Heart left ventricle (tissue), 16 donors: Measurements from ENCODE around the gene NMU. TPM values are rescaled to one million over a fixed set of nuclear protein-coding genes. Genes with fewer than 3 reads are reported as not detected.

ENCODE experiments used
- ATAC-seq, 4 donors: fragments of 200-7000 bp; cut with Tn5 transposase; one replicate each; pipeline ENCODE4 v1.9.1; 2020 to 2022; ENCODE audit warnings: moderate library complexity in 4 of 4, mild to moderate bottlenecking in 3 of 4, moderate number of reproducible peaks in 1 of 4
- DNase-seq, 5 donors: peaks; one replicate each; pipeline ENCODE4 v3.0.0-alpha.2; 2020
- H3K27ac ChIP-seq, 12 donors: fragments of 200-600 bp; sonication (generic) in 4 of 12; one replicate each; pipeline versions ENCODE4 v1.5.0 to v1.8.0; 2016 to 2022; ENCODE audit warnings: mild to moderate bottlenecking in 2 of 12
- H3K27me3 ChIP-seq, 9 donors: fragments of 200-600 bp; sonication (generic) in 2 of 9; one replicate each; pipeline versions ENCODE4 v1.5.1 to v1.8.0; 2016 to 2022; ENCODE audit warnings: mild to moderate bottlenecking in 3 of 9
- H3K36me3 ChIP-seq, 9 donors: fragments of 200-600 bp; sonication (generic) in 2 of 9; one replicate each; pipeline versions ENCODE4 v1.5.0 to v1.8.0; 2018 to 2022; ENCODE audit warnings: mild to moderate bottlenecking in 2 of 9
- H3K4me1 ChIP-seq, 12 donors: fragments of 200-600 bp; sonication (generic) in 4 of 12; one replicate each; pipeline versions ENCODE4 v1.5.0 to v1.8.0; 2016 to 2022; ENCODE audit warnings: mild to moderate bottlenecking in 3 of 12
- H3K4me3 ChIP-seq, 12 donors: fragments of 200-600 bp; sonication (generic) in 4 of 12; one replicate each; pipeline versions ENCODE4 v1.5.0 to v1.8.0; 2017 to 2022; ENCODE audit warnings: mild to moderate bottlenecking in 9 of 12, moderate library complexity in 4 of 12
- H3K9me3 ChIP-seq, 12 donors: fragments of 200-600 bp; sonication (generic) in 4 of 12; one replicate each; pipeline versions ENCODE4 v1.5.0 to v1.8.0; 2016 to 2022; ENCODE audit warnings: mild to moderate bottlenecking in 1 of 12
- POLR2A ChIP-seq, 2 donors: fragments of 450-650 bp; IDR thresholded peaks; one replicate each; pipeline ENCODE4 v1.6.1; 2017; ENCODE audit warnings: antibody characterized with exemption in 2 of 2, mild to moderate bottlenecking in 2 of 2, moderate library complexity in 2 of 2
- WGBS, 4 donors: extraction: QIAGEN DNeasy Blood & Tissue Kit in 2 of 4; methylation state at CpG; one replicate each; pipeline versions ENCODE4 v1.1.5 to v1.1.7; 2013 to 2018; 5-methylcytosine and 5-hydroxymethylcytosine counted together
- intact Hi-C, 10 donors: fragments of 100-400 bp; cut with DNase I; formaldehyde crosslinking; loops; one replicate each; pipeline versions ENCODE4 v1.11.1 to v1.14.2; 2022
- polyA plus RNA-seq, 2 donors: library from polyadenylated mRNA; stranded (reverse); fragments of 200-250 nt; gene quantifications; one replicate each; pipeline ENCODE4 v1.2.3, GENCODE V29; 2013
- total RNA-seq, 9 donors: library from RNA; depleted of rRNA in 2 of 9; stranded (reverse); fragments of >200 nt in 2 of 9; fragmentation: NEBNext Ultra II Directional in 3 of 9; extraction: Animal tissue kit (Norgen Biotek cat#: 25700) in 3 of 9; gene quantifications; one replicate each; pipeline versions ENCODE4 v1.1.0 to v1.2.4, GENCODE V29; 2016 to 2023
- TF ChIP-seq, protein P1 (sequence below), 12 donors: fragments of 200-600 bp; sonication (generic) in 4 of 12; IDR thresholded peaks; one replicate each; pipeline versions ENCODE4 v1.5.0 to v1.8.0; 2018 to 2022; ENCODE audit warnings: antibody characterized with exemption in 12 of 12, mild to moderate bottlenecking in 5 of 12
- donor health status: ischemic (EF 13 %, LVEDD 7.1; RV severe dilation, severe dysfunction).
- donor health status: healthy with polysubstance abuse.
- donor health status: DM: no; HTN: yes; CAD: no.
- donor health status: DM: no; HTN: no; CAD: no.
- donor health status: ischemic (EF 25% LVEDD 6.9; RV normal size, moderate dysfunction).
- donor health status: ischemic (EF 25% LVEDD 5.7; RV mildly dilated, moderate dysfunction).
- donor health status: healthy.
- donor health status: DM: yes; HTN: yes; CAD: no.
- donor health status: ischemic (EF 35%, LVEDD 5.7; RV mildly dilated, moderate dysfunction).
- donor health status: nonischemic (EF 11% LVEDD 7.7; RV severe dilation, severe dysfunction).
- donor health status: DM: yes; HTN: yes; CAD: no.
- donor health status: PGD.
- donor health status: ischemic (EF 29% LVEDD 5.4; RV normal size, mild dysfunction).
- donor health status: nonischemic (EF 23%, LVEDD 6.1; RV moderate dilation, normal function).

NMU gene
- total and polyA plus RNA-seq, 11 donors, result 2.0 TPM; not detected in 10

DNA sequence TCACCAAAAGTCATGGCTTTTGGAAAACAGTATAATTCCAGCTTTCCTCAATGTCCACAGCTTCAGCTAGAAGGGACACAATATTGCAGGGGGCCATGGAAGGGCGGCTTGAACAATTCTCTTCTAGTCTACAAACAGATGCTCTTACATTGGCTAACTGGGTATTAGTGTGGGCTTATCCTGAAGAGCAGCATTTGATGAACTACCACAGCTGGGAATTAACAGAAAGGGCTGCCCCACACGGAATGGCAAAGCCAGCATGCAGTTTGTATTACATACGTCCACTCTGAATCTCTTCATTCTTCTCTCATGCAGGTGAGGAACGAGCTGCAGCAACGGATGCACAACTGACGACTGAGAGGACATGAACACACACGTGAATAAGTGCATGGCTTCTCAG is 31.1 kb downstream of the NMU start:
- Histone ChIP-seq H3K4me1 (no peaks in the 10 kb centered on the region), H3K27ac (no peak overlapping the region), H3K27me3 (no peaks in the 10 kb centered on the region), H3K4me3 (no peak overlapping the region), H3K36me3 (no peaks in the 10 kb centered on the region), H3K9me3 (no peaks in the 10 kb centered on the region)
- TF ChIP-seq, protein P1, sequence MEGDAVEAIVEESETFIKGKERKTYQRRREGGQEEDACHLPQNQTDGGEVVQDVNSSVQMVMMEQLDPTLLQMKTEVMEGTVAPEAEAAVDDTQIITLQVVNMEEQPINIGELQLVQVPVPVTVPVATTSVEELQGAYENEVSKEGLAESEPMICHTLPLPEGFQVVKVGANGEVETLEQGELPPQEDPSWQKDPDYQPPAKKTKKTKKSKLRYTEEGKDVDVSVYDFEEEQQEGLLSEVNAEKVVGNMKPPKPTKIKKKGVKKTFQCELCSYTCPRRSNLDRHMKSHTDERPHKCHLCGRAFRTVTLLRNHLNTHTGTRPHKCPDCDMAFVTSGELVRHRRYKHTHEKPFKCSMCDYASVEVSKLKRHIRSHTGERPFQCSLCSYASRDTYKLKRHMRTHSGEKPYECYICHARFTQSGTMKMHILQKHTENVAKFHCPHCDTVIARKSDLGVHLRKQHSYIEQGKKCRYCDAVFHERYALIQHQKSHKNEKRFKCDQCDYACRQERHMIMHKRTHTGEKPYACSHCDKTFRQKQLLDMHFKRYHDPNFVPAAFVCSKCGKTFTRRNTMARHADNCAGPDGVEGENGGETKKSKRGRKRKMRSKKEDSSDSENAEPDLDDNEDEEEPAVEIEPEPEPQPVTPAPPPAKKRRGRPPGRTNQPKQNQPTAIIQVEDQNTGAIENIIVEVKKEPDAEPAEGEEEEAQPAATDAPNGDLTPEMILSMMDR (IDR thresholded peaks at IDR 0.05), result no peak
- no peak for TF ChIP-seq POLR2A (IDR thresholded peaks at IDR 0.05)
- intact Hi-C loops, result no loop called here
- no peak for DNase-seq
- WGBS, 4 donors, result 76 to 84% (median 79%) methylated on average over 7 of the region's 7 CpGs
- no peak for ATAC-seq

- no peaks in the 10 kb centered on the region for H3K36me3 ChIP-seq
- no peak for ATAC-seq
- H3K9me3 ChIP-seq, result peaks cover 0 to 7% (median 0%) of the 10 kb centered on the region in 12 donors
- H3K4me1 ChIP-seq, result no peaks in the 10 kb centered on the region
- no peak for DNase-seq
- H3K27ac ChIP-seq, result no peak overlapping the region
- H3K27me3 ChIP-seq, result no peaks in the 10 kb centered on the region
- intact Hi-C loops, result no loop called here
- TF ChIP-seq, protein P1 (IDR thresholded peaks at IDR 0.05), result no peak
- no peak for TF ChIP-seq POLR2A (IDR thresholded peaks at IDR 0.05)
- H3K4me3 ChIP-seq, result no peak overlapping the region
Observed at GRCh38 chr4:55600640-55601039, 35.5 kb downstream of the NMU start.

DNA sequence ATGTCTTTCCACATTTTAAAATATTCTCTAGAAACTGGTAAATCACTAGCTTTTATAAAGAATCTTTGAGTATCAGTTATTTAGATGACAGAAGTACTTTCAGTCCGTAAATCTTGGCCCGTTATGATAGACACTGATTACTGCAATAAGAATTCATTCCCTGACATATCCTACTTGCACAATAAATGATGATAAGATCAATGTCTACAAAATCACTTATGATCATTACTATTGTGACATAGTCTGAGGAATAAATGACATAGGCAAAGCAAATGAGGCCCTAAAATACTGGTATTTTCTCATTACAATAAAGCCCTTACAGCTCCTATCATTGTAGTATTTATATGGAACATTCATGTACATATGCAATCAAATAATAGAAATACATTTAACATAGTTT is 37.5 kb downstream of the NMU start:
- no peak for ATAC-seq
- DNase-seq, result no peak
- Histone ChIP-seq H3K4me3 (no peak overlapping the region), H3K27ac (no peak overlapping the region), H3K27me3 (no peaks in the 10 kb centered on the region), H3K4me1 (no peaks in the 10 kb centered on the region), H3K36me3 (no peaks in the 10 kb centered on the region), H3K9me3 (peaks cover 0 to 7% (median 0%) of the 10 kb centered on the region in 12 donors)
- intact Hi-C loops, result no loop called here
- TF ChIP-seq, protein P1 (IDR thresholded peaks at IDR 0.05), result no peak
- no peak for TF ChIP-seq POLR2A (IDR thresholded peaks at IDR 0.05)
- WGBS, 4 donors, result 90 to 96% (median 95%) methylated on average over 2 of the region's 2 CpGs

GRCh38 chr4:55592014-55592413 is 44.1 kb downstream of the NMU start, which contains the start of gene PDCL2:
TSS of gene PDCL2 (minus strand) at chr4:55592245. CDS start at chr4:55592109, 136 bp downstream.
- Histone ChIP-seq H3K4me1 (no peaks in the 10 kb centered on the region), H3K9me3 (peaks cover 0 to 16% (median 0%) of the 10 kb centered on the region in 12 donors), H3K27ac (no peak within 1 kb of the TSS), H3K4me3 (no peak within 1 kb of the TSS), H3K27me3 (no peaks in the 10 kb centered on the region), H3K36me3 (no peaks in the 10 kb centered on the region)
- 90 to 97% (median 92%) methylated on average over 13 to 24 of the region's 24 CpGs for WGBS, 4 donors
- TF ChIP-seq POLR2A (IDR thresholded peaks at IDR 0.05), result no peak
- TF ChIP-seq, protein P1 (IDR thresholded peaks at IDR 0.05), result no peak
- intact Hi-C loops, result no loop called here
- ATAC-seq (no peak), DNase-seq (peak in 1 of 5 donors; percentile 21)
